Neural cell (in vitro differentiated cells): ENCODE results near the gene MGAT4A.

Experiments
- CTCF ChIP-seq: fragments of 450-650 bp; IDR thresholded peaks from 2 replicates; pipeline ENCODE4 v1.5.1; 2014; ENCODE audit warnings: antibody characterized with exemption, mild to moderate bottlenecking, moderate library complexity; ENCODE audit not compliant: poor library complexity, severe bottlenecking
- RAD21 ChIP-seq: fragments of 450-650 bp; conservative IDR thresholded peaks from 2 replicates; pipeline ENCODE4 v1.6.1; 2014; ENCODE audit warnings: antibody characterized with exemption, mild to moderate bottlenecking, moderate library complexity
- TF ChIP-seq, protein P1 (sequence below): IDR thresholded peaks from 2 replicates; pipeline ENCODE4 v1.6.1; 2012; ENCODE audit warnings: borderline replicate concordance

DNA sequence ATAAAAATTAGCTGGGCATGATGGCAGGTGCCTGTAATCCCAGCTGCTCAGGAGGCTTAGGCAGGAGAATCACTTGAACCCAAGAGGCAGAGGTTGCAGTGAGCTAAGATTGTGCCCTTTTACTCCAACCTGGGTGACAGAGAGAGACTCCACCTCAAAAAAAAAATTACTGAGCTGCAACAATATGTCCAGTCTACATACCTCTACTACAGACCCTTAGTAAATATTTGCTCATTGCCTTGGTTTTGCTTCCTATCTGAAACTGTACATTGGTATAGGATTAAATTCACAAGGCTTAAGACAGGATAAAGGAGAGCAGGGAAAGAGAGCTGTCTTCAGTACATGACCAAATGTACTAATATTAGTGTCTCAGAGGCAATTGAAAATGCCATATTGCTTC lies 8.1 kb upstream of the MGAT4A start:
- TF ChIP-seq RAD21 (no peak), CTCF (no peak)
- TF ChIP-seq, protein P1, sequence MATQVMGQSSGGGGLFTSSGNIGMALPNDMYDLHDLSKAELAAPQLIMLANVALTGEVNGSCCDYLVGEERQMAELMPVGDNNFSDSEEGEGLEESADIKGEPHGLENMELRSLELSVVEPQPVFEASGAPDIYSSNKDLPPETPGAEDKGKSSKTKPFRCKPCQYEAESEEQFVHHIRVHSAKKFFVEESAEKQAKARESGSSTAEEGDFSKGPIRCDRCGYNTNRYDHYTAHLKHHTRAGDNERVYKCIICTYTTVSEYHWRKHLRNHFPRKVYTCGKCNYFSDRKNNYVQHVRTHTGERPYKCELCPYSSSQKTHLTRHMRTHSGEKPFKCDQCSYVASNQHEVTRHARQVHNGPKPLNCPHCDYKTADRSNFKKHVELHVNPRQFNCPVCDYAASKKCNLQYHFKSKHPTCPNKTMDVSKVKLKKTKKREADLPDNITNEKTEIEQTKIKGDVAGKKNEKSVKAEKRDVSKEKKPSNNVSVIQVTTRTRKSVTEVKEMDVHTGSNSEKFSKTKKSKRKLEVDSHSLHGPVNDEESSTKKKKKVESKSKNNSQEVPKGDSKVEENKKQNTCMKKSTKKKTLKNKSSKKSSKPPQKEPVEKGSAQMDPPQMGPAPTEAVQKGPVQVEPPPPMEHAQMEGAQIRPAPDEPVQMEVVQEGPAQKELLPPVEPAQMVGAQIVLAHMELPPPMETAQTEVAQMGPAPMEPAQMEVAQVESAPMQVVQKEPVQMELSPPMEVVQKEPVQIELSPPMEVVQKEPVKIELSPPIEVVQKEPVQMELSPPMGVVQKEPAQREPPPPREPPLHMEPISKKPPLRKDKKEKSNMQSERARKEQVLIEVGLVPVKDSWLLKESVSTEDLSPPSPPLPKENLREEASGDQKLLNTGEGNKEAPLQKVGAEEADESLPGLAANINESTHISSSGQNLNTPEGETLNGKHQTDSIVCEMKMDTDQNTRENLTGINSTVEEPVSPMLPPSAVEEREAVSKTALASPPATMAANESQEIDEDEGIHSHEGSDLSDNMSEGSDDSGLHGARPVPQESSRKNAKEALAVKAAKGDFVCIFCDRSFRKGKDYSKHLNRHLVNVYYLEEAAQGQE = no peak
